DLD1 (cell line): ENCODE data around the gene SEC22A.

Source experiments
- in situ Hi-C: cut with HindIII; loops from 2 replicates; pipeline ENCODE4 v1.10.0; 2017; ENCODE audit warnings: low sequenced_read_pairs

Gene SEC22A

GRCh38 chr3:123286308-123287023 is 84.7 kb downstream of the SEC22A start:
- in situ Hi-C loops: no loop called here

GRCh38 chr3:123287051-123287961 is 85.6 kb downstream of the SEC22A start:
- in situ Hi-C loops: no loop called here

- in situ Hi-C loops: no loop called here
Observed at GRCh38 chr3:123287962-123288302, 86.2 kb downstream of the SEC22A start.

- in situ Hi-C loops: no loop called here
Observed at GRCh38 chr3:123289391-123290106, 87.8 kb downstream of the SEC22A start.

- in situ Hi-C loops: no loop called here
Observed at GRCh38 chr3:123290107-123290930, 88.6 kb downstream of the SEC22A start.

GRCh38 chr3:123290962-123291361 is 89.2 kb downstream of the SEC22A start:
- in situ Hi-C loops: no loop called here

GRCh38 chr3:123291404-123291803 is 89.7 kb downstream of the SEC22A start:
- in situ Hi-C loops: no loop called here

- in situ Hi-C loops: no loop called here
Observed at GRCh38 chr3:123292321-123293310, 90.9 kb downstream of the SEC22A start.

- in situ Hi-C loops: no loop called here
Observed at GRCh38 chr3:123294296-123294938, 92.7 kb downstream of the SEC22A start.

- in situ Hi-C loops: no loop called here
Observed at GRCh38 chr3:123295171-123295900, 93.6 kb downstream of the SEC22A start.

GRCh38 chr3:123295901-123296250 is 94.1 kb downstream of the SEC22A start:
- in situ Hi-C loops: no loop called here

GRCh38 chr3:123296261-123296660 is 94.5 kb downstream of the SEC22A start:
- in situ Hi-C loops: no loop called here

GRCh38 chr3:123296836-123297626 is 95.3 kb downstream of the SEC22A start:
- in situ Hi-C loops: no loop called here

- in situ Hi-C loops: no loop called here
Observed at GRCh38 chr3:123297627-123297899, 95.8 kb downstream of the SEC22A start.

GRCh38 chr3:123298903-123299302 is 97.2 kb downstream of the SEC22A start:
- in situ Hi-C loops: no loop called here

- in situ Hi-C loops: no loop called here
Observed at GRCh38 chr3:123299581-123299980, 97.8 kb downstream of the SEC22A start.

GRCh38 chr3:123300056-123300455 is 98.3 kb downstream of the SEC22A start:
- in situ Hi-C loops: no loop called here

- in situ Hi-C loops: no loop called here
Observed at GRCh38 chr3:123300583-123300982, 98.8 kb downstream of the SEC22A start.
